HG03175 (cell line): Measurements from ENCODE around the gene DNAH17.

ENCODE experiments used
- ATAC-seq: cut with Tn5 transposase; IDR thresholded peaks from one replicate; pipeline ENCODE4 v1.9.1; 2021; ENCODE audit warnings: mild to moderate bottlenecking, moderate library complexity; ENCODE audit not compliant: unreplicated experiment

DNAH17 gene

DNA sequence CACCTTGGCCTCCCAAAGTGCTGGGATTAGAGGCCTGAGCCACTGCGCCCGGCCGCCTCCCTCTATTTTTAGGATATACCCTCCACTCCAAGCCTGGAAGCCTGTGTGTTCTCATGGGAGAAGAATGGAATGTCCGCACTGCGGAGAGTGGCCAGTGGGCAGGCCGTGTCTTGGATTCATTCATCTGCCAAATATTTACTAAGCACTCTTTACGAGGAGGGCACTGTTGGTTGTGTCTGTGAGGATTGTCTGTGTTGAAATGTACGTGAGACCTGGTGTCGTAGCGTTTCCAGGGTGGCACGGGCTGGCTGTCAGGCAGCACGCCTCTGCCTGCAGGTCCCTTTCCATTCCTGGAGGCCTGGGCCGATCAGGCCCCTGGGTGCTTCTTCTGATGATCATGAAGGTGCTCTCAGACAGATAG lies 179.5 kb downstream of the DNAH17 start:
- ATAC-seq = no peak

DNA sequence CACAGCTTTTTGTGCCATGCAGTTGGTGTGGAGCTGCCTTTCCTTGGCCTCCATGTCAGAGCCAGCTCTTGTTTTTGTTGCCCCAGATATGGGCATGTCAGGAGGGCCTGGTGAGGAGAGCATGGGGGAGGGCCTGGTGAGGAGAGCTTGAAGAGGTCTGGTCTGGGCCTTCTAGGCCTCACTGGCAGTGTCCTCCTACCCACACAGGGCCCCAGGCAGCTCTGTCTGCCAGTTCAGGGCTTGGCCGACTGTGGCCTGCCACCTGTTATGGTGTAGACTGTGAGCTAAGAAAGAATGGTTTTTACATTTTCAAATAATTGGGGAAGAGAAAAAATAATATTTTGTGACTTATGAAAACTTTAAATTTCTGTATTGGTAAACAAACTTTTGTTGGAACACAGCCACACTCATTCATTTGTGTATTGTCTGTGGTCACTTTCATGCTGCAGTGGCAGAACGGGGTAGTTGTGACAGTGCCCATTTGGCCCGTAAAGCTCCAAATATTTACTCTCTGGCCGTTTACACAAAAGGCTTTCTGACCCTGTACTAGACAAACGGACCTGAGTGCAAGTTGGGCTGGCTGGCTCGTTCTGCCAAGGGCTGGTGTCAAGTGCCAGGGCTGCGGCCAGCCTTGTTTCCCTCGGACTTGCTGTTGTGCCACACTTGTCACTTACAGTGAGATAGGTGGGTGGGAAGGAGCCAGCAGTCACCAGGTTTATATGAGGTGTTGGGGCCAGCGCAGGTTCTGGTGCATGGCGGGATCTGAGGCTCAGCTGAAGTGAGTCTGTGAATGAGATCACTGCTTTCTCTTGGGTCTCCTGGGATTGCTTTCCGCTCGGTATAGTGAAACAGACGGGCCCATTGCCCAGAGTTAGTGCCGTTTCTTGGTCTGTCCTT lies 180.5 kb downstream of the DNAH17 start:
- no peak for ATAC-seq

DNA sequence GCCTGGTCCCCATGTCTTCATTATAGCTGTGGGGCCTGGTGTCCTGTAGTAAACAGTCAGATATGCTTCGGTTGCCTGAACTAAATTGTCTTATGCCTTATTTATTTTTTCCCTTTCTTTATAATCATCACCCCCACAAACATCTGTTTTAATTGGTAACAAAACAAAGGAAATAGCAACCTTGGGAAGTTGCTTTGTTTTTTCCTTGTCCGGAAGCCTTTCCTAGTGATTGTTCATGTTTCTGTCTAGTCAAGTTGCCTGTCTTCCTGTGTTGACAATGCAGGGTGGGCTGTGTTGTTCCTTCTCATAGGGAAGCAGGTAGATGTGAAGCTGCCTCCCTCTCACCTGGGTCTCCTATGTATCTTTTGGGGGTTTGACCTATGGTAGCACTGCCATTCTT lies 182.0 kb downstream of the DNAH17 start:
- ATAC-seq = no peak

DNA sequence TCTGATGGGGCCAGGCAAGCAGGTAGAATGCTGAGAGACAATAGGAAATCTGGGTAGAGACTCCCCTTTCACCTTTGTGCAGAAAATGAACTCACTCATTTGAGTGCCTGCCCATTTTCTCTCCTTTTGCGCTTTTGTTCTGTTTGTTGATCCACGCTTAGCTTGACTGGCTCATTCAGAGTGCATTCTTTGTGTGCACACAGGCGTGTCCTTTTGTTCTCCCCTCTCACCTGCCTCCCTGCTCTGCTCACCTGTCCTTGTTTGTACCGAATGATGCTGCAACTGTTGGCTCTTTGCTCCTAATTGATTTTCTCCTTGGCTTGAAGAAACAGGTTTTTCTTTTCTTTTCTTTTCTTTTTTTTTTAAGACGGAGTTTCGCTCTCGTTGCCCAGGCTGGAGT lies 183.0 kb downstream of the DNAH17 start:
- ATAC-seq = no peak

DNA sequence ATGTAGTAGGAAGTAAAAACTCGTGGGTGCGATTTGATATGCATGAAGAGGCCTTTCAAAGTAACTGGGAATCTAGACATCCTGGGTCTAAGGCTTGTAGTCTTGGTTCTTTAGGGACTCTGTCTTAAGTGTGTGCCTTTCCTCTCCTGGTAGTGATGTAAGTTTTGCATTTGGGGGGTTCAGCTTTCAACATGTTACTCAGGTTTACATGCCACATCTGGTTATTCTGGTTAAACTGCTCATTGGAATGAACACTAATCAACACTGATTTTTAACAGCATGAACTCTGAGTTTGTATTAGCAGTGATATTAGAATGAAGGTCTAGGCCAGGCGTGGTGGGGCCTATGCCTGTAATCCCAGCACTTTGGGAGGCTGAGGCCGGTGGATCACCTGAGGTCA lies 183.6 kb downstream of the DNAH17 start:
- ATAC-seq = no peak

DNA sequence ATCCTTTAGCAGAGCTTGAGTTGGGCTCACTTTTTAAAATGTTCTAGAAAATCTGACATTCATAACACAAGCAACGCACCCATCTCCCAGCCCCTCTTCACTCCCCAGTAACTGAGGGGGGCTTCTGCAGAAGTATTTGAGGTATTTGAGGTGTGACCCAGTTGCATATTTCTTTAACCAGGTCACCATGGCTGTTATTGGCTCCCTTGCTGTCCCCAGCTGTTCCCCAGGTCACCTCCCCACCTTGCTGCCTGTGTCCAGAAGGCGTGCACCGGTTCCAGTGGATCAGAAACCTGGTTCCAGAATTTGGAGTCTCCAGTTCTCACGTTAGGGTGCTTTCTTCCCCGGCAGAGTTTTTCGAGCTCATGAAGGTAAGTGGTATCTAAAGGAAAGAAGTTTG lies 184.9 kb downstream of the DNAH17 start:
- no peak for ATAC-seq

DNA sequence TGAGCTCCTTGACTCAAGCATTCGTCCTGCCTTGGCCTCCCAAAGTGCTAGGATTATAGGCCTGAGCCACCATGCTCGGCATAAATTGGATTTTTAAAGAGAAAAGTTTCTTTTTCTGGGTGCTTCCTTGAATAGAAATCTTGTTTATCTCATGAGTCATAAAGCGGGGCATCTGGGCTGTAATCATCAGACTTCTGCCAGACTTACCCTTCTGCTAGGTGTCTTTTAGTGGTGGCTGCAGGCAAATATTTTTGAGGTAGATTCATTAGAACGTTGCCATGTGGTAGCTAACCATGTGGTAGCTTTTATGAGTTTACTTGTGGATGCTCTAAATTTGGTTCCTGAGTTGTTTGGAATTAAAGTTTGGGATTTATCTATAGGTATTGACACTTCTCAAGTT lies 185.4 kb downstream of the DNAH17 start:
- ATAC-seq = no peak

DNA sequence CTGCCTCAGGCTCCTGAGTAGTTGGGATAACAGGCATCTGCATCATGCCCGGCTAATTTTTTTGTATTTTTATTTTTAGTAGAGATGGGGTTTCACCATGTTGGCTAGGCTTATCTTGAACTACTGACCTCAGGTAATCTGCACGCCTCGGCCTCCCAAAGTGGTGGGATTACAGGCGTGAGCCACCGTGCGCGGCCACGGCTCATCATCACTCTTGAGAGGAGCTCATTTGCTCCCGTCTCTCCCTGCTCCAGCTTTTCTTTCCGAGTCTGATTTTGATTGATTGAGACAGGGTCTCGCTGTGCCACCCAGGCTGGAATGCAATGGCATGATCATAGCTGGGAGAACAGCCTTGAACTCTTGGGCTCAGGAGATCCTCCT lies 186.2 kb downstream of the DNAH17 start:
- ATAC-seq = no peak

DNA sequence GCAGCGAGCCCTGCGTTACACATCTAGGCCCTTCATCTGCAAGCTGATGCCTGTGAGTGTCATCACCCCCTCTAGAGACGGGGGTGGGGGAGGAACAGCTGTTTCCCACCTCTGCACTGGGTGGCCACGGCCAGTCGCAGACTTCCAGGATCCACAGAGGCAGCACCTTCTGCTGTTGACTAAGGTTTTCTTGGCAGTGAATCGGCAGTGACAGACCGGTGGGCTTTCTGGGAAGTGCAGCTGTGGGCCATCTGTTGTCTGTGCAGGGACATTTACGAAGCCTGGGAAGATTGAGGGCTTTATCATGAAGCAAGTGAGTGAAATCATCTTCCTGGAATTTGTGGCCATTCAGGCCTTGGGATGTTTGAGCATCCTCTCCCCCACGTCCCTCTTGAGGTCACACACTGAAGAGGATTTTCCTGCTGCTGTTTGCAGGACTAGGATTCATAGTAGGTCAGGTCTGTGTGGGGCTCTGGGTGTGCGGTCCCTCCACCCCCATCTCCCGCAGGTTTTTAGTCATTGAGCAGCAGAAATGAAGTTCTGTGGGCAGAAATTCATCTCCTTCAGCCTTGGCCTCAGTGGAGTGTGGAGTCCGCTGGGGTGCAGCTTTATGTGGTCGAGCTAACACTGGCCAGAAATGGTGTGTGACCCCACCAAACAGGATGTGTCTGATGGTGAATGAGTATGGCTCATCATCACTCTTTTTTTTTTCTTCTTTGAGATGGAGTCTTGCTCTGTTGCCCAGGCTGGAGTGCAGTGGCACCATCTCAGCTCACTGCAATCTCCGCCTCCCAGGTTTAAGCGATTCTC lies 186.8 kb downstream of the DNAH17 start:
- ATAC-seq = no peak

DNA sequence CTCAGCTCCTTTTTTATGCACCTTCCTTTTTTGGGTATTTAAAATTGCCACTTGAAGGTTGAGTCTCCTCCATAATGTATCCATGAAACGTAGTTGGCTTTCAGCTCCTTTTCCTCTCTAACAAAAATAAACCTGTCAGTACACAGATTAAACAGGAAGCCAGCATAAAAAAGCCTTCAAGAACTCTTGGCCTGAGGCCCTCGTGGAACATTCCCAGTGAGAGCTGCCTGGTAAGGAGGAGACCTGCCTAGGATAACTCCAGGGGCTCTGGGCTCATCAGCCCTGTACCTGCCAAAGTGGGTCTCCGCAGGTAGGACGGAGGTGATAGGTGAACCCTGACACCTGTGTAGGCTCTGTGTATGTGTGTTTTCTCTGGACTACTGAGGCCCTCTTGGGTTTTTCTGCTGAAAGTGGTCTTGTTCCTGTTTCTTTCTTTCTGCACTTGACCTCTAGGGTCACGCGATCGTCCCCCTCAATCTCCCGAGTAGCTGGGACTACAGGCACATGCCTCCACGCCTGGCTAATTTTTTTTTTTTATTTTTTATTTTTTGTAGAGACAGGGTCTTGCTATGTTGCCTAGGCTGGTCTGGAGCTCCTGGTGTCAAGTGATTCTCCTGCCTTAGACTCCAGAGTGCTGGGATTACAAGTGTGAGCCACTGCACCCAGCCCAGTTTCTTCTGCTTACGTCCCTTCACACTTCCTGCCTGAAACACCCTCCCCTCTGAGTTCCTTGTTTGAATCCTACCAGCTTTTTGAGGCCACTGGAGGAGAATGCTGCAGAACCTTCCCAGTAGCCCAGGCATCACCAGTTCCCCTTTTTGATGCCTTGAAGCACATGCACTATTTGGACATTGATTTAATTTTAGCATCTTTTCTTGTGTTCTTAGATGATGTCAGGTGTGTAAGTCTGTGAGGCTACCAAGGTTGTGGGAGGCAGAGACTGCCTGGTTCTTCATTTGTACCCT lies 188.9 kb downstream of the DNAH17 start:
- ATAC-seq = no peak

DNA sequence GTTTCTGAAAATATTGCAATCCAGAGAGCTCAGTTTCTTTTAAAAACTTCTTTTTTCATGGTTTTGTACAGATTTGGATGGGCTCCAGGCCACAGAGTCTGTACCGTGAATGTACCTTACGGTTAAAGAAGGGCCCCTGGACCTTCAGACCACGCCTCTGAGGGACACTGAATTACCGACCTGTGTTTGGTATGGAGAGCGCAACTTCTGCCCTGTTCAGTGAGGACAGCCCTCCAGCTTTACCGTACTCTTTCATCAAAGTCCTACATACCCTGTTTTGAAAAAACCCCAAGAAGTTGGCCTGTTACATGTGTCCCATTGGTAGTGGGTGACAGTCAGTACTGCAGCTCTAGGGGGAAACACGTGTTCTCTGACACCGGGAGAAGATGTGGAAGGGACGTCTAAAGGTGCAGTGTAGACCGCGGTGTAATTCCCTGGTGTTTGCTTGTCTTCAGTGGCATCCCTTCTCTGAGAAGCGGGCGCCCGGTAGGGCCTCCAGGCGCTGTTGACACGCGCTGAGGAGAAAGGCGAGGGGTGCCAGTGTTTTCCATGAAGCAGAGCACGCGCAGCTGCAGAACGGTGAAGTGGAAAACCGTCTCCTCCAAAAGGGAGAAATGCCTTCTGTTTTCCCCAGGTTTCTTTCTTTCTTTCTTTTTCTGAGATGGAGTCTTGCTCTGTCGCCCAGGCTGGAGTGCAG lies 192.6 kb downstream of the DNAH17 start:
- no peak for ATAC-seq

DNA sequence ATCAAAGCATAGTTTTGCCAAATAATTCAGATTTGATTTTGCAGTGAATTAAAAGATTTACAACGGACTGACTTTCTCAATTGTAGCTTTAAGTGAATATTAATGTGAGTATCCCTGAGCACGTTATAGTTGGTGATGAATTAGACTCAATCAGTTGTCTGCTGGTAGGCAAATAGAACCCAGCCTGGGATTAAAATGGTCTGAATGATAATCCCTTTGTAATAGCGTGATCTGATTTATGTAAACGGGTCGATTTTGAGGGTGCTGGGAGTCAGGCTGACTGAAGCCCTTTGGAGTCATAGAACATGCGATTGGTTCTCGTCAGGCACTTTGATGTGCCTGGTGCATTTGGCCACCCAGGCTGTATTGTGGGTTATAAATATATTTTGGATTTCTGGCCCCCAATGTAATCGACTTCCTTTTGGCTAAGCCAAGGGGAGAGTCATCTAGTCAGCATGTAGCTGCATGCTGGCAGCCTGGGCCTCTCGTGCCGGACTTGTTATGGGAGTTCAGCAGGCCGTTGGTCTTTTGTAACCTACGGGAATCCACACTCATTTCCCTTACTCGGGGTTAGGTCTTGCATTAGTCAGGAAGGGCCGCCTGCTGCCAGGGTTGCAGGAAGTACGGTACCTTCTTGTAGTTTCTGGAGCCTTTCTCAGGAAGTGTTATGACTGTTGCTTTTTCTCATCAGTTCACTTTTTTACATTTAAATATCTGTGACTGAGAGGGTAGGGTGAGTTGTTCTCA lies 193.3 kb downstream of the DNAH17 start:
- ATAC-seq = no peak

DNA sequence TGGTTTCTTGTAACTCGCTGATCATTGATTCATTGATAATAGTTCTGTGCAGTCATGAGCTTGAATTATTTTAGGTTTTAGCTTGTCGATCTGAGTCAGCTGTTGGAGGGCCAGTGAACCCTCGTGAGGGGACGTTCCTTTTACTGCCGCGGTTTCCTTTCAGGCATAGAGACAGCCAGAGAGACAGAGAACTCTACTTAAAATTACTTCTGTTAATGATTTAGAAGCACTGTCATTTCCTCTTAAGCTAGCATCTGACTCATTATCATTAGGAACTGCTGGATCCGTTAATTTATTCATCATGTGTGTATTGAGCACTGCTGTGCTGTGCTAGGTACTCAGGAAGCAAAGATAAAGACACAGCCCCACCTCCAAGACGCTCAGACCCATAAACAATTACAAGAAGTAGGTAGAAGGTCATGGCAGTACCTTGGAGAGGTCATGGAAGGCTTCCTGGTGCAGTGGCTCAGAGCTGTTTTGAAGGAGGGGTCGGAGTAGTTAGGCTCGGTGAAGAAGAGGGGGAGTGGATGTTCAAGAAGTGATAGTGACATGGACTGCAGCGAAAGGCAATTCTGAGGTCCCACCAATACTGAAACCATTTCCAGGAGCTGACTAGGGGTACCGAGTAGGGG lies 195.5 kb downstream of the DNAH17 start:
- peak; percentile 35 for ATAC-seq

DNA sequence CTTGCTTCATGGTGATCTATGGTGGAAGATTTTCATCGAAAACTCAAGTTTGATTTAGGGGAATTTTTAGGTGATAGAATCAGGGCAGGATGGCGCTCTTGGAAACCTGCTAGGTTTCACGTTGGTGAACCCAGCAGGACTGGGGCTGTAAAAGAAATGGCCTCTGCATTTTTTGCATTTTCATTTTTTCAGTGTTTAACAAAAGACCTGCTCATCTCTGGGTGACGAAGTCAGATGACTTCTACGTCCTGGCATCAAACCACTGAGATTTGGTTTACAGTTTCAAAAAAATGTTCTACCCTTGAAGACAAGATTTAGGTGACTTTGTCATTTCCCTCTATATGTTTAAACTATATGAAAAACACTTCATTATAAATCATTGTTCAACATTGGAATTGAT lies 196.8 kb downstream of the DNAH17 start:
- ATAC-seq = no peak

DNA sequence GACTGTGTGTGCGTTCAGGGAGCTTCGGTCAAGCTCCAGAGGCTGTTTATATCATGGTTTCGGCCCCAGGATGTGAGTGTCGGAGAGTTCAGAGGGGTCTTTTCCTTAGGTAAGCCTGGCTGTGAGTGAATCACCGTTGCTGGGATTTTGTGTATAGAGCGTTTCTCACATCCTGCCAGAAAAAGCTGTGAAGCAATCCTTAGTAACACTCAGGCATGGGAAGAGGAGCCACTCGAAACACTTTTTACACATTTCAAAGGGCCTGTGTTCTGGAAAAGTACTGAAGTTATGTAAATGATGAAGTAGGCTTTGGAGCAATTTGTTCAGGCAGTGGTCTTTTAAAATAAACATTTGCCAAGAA lies 198.1 kb downstream of the DNAH17 start:
- no peak for ATAC-seq

DNA sequence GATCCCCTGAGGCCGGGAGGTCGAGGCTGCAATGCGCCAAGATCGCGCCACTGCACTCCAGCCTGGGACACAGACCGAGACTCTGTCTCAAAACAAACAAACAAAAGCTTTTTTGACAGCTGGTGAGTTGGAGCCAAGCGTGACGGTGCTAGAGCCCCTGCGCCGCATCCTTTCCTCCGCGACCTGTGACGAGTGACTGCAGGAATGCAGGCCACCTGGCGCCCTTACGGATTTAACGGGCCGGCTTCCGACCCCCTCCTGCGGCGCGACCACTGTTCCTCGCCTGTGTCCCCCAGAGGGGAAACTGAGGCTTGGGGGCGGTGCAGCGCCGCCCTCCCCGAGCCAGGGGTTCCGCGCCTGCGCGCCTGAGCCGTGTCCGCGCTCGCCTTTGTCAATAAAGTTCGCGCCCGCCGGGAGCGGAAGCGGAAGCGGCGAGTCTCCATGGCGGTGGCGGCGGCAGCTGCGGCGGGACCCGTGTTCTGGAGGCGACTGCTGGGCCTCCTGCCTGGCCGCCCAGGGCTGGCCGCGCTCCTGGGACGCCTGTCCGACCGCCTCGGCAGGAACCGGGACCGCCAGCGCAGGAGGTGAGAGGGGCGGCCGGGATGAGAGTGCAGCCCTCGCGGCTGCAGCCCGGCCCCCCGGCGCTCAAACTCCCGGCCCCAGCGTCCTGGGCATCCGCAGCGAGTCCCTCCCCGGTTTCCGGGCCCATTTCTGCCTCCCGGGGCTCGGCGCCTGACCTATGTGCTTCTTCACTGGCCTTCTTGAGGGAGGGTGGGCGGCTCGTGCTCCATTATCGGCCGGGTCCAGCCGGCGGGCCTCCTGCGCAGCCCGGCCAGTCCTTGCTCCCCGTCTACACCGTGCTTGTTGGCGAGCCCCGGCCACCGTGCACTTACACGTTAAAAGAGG lies 198.7 kb downstream of the DNAH17 start, which contains the start of gene PGS1:
PGS1 (plus strand) TSS at position 425 of the 906 bp plus-strand sequence; CDS start at position 442, 17 bp downstream.
- peak; percentile 57 for ATAC-seq

DNA sequence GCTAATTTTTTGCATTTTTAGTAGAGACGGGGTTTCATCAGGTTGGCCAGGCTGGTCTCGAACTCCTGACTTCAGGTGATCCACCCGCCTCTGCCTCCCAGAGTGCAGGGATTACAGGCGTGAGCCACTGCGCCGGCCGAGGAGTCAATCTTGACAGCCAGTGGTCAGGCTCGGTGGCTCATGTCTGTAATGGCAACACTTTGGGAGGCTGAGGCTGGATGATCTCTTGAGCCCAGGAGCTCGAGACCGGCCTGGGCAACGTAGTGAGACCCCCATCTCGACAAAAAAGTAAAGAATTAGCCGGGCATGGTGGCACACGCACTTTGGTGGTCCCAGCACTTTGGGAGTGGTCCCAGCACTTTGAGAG lies 199.4 kb downstream of the DNAH17 start:
- ATAC-seq = no peak

DNA sequence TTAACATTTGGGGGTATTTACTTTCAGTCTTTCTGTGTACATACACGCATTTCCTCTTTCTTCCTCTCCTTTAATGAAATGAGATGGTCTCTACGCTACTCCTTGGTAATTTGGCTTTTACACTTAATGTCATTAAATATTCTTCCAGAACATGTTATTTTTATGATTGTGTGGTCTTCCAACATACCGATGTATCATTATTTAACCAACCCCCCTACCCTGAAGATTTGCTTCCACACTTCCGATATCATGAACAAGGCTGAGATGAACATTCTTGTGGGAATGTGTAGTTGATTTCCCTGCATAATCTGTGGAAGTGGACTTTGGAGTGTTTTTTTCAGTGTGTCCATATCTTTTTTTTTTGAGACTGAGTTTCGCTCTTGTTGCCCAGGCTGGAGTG lies 201.0 kb downstream of the DNAH17 start:
- no peak for ATAC-seq
